GM18502 (cell line): Measurements from ENCODE around the gene SHISA9.

Experiments used
- ATAC-seq: cut with Tn5 transposase; IDR thresholded peaks from one replicate; pipeline ENCODE4 v1.9.1; 2021; ENCODE audit warnings: mild to moderate bottlenecking; ENCODE audit not compliant: unreplicated experiment, poor library complexity

The SHISA9 gene

GRCh38 chr16:13154799-13155198 lies 253.4 kb downstream of the SHISA9 start:
- no peak for ATAC-seq

- no peak for ATAC-seq
Observed at GRCh38 chr16:13155377-13155776, 254.0 kb downstream of the SHISA9 start.

- ATAC-seq, result no peak
Observed at GRCh38 chr16:13155780-13156179, 254.4 kb downstream of the SHISA9 start.

GRCh38 chr16:13157082-13157481 lies 255.7 kb downstream of the SHISA9 start:
- ATAC-seq, result no peak

- ATAC-seq, result no peak
Observed at GRCh38 chr16:13158427-13158826, 257.0 kb downstream of the SHISA9 start.

- ATAC-seq, result no peak
Observed at GRCh38 chr16:13165024-13165423, 263.6 kb downstream of the SHISA9 start.

GRCh38 chr16:13168091-13168572 lies 266.7 kb downstream of the SHISA9 start:
- no peak for ATAC-seq

GRCh38 chr16:13171313-13171712 lies 269.9 kb downstream of the SHISA9 start:
- ATAC-seq, result no peak

GRCh38 chr16:13176711-13177110 lies 275.3 kb downstream of the SHISA9 start:
- ATAC-seq, result no peak

GRCh38 chr16:13178318-13178717 lies 276.9 kb downstream of the SHISA9 start:
- no peak for ATAC-seq

GRCh38 chr16:13181432-13181831 lies 280.0 kb downstream of the SHISA9 start:
- ATAC-seq, result no peak

- ATAC-seq, result no peak
Observed at GRCh38 chr16:13186813-13187212, 285.4 kb downstream of the SHISA9 start.

GRCh38 chr16:13189250-13189649 lies 287.9 kb downstream of the SHISA9 start:
- no peak for ATAC-seq

- ATAC-seq, result no peak
Observed at GRCh38 chr16:13193721-13194120, 292.3 kb downstream of the SHISA9 start.

GRCh38 chr16:13194766-13195165 lies 293.4 kb downstream of the SHISA9 start:
- no peak for ATAC-seq

- no peak for ATAC-seq
Observed at GRCh38 chr16:13203725-13204124, 302.3 kb downstream of the SHISA9 start.

GRCh38 chr16:13205352-13205751 lies 304.0 kb downstream of the SHISA9 start:
- ATAC-seq, result no peak

- ATAC-seq, result no peak
Observed at GRCh38 chr16:13206606-13207005, 305.2 kb downstream of the SHISA9 start.

GRCh38 chr16:13207151-13207550 lies 305.8 kb downstream of the SHISA9 start:
- ATAC-seq, result no peak

GRCh38 chr16:13223666-13224065 lies 322.3 kb downstream of the SHISA9 start:
- ATAC-seq, result no peak

- ATAC-seq, result no peak
Observed at GRCh38 chr16:13229039-13229438, 327.6 kb downstream of the SHISA9 start.

- ATAC-seq, result no peak
Observed at GRCh38 chr16:13231365-13231764, 330.0 kb downstream of the SHISA9 start.

GRCh38 chr16:13234999-13235398 lies 333.6 kb downstream of the SHISA9 start:
- no peak for ATAC-seq
